Pancreas (tissue), 8 donors: Measurements from ENCODE around the gene ARHGAP12. TPM values are rescaled to one million over a fixed set of nuclear protein-coding genes. Genes with fewer than 3 reads are reported as not detected.

Experiments
- polyA plus RNA-seq, 2 donors: library from polyadenylated mRNA; stranded (reverse); fragments of 200-250 nt; gene quantifications; one replicate each; pipeline ENCODE4 v1.2.3, GENCODE V29; 2013
- total RNA-seq, 6 donors: library from RNA; stranded (reverse); fragmentation: NEBNext Ultra II Directional in 4 of 6; extraction: Animal tissue kit (Norgen Biotek cat#: 25700) in 4 of 6; gene quantifications; one replicate each; pipeline versions ENCODE4 v1.2.1 to v1.2.4, GENCODE V29; 2021 to 2023
- donor health status: healthy with polysubstance abuse.
- donor health status: DM: no; HTN: no; CAD: no; lungs with moderate emphysema.
- donor health status: DM: no; HTN: no; CAD: no.
- donor health status: Bipolar disorder and iron deficiency.
- donor health status: DM: yes; HTN: yes; CAD: no.
- donor health status: DM: no; HTN: no; CAD: no.
- donor health status: DM: no; HTN: no; CAD: no.
- donor health status: DM: yes; HTN: yes; CAD: no.

ARHGAP12 gene
- total and polyA plus RNA-seq, 8 donors = 16.3 to 30.1 (median 23.5) TPM

Other genes with a start within 250 kb of the ARHGAP12 start
- gene KIF5B, start 127.6 kb upstream of the ARHGAP12 start, total RNA-seq = 10 to 100 TPM; 24.0 to 48.3 (median 36.5) TPM
- gene KIF5B, start 127.6 kb upstream of the ARHGAP12 start, polyA plus RNA-seq = 10 to 100 TPM; 17.2 to 24.6 TPM